GM19397 (cell line): ENCODE results near the gene AQP12A.
"Not testable (repeated sequence)": the region's sequence is repeated elsewhere in the genome, so short reads cannot be mapped to it uniquely, and the experiment has no call there.

Source experiments
- ATAC-seq: cut with Tn5 transposase; IDR thresholded peaks from one replicate; pipeline ENCODE4 v1.9.1; 2021; ENCODE audit warnings: mild to moderate bottlenecking, moderate library complexity; ENCODE audit not compliant: unreplicated experiment

AQP12A gene

DNA sequence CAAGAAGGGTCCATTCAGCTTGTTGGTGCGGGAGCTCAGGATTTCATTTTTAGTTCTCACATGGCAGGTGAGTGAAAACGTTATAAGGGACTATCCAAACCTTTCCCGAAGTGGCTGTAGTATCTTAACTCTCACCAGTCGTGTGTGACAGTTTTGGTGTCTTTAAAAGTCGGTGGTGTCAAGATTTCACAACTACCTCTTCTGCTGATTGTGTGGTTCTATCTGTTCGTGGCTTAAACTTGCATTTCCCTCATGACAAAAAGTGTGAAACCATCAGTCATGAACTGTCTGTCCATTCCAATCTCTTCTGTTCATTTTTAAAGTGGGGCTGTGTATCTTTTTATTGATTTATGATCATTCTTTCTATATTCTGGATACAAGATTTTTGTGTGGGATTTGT, 5.2 kb upstream of the AQP12A start:
- ATAC-seq: no peak

- no peak for ATAC-seq
Observed at GRCh38 chr2:240687045-240687740, 4.5 kb upstream of the AQP12A start.

- ATAC-seq: no peak
Observed at GRCh38 chr2:240687741-240688552, 3.7 kb upstream of the AQP12A start.

- no peak for ATAC-seq
Observed at GRCh38 chr2:240688553-240688919, 3.1 kb upstream of the AQP12A start.

DNA sequence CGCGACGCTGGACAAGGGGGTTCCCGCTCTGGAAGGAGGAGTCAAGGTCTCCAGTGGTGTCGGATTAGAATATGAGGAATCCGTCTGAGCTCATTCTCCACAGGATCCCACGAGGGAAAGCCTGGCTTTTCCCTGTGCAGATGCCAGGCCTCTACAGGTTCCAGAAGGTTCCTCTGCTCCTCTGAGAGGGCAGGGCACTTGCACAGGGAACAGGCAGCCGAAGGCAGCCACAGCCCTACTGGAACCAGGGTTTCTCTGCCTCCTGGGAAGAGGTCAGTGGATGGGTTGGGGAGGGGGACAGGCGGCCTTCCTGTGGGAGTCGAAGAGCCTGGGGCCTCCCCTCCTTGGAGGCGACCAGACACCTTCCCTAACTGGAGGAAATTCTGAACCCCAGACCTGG, 1.7 kb upstream of the AQP12A start:
- ATAC-seq: no peak

- not testable (repeated sequence) for ATAC-seq
Observed at GRCh38 chr2:240690421-240691074, 1.1 kb upstream of the AQP12A start.

GRCh38 chr2:240691075-240691427, 615 bp upstream of the AQP12A start:
- not testable (repeated sequence) for ATAC-seq

DNA sequence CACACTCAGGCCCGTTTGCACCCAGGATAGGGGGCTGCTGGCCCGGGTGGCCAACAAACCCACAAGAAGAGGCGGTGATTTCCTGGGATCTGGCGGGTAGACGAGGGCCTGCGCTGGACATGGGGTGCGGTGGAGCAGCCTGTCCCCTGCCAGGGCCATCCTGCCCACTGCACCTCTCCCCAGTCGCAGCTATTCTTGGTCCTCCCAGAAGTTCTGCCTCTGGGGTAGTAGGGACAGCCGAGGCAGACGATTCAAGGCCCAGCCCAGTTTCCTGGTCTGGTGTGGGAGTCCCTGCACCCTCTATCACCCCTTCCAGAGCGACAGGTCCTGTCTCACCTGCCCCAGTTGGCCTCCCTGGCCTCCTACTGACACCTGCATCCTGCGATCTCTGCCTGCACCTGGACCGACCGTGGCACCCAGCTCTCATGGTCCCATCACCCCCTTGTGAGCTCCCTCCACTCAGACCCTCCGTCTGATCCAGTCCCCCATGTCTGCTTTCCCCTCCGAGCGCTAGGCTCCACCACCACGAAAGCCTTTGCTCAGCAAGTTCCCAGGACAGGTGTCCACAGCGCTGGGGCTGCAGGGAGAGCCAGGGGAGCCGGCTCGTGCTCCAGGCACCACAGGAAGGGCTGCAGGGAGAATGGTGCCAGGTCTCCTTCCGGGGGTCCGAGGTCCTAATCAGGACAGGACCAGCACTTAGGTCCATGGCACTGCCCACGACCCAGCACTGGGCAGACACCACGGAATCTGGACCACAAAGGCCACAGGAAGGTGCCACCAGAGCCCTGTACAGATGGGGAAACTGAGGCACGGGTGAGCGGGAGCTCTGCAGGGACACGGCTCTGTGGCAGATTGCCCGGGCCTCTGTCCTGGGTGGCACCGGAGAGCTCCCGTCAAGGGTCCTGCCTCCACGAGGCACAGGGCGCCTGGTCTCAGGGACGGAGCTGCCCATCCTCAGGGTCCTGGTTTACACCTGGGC, 1.2 kb downstream of the AQP12A start:
- ATAC-seq: not testable (repeated sequence)

- ATAC-seq: not testable (repeated sequence)
Observed at GRCh38 chr2:240694304-240694703, 2.6 kb downstream of the AQP12A start.

GRCh38 chr2:240695593-240695992, 3.9 kb downstream of the AQP12A start:
- not testable (repeated sequence) for ATAC-seq

- not testable (repeated sequence) for ATAC-seq
Observed at GRCh38 chr2:240696469-240696868, 4.8 kb downstream of the AQP12A start.

DNA sequence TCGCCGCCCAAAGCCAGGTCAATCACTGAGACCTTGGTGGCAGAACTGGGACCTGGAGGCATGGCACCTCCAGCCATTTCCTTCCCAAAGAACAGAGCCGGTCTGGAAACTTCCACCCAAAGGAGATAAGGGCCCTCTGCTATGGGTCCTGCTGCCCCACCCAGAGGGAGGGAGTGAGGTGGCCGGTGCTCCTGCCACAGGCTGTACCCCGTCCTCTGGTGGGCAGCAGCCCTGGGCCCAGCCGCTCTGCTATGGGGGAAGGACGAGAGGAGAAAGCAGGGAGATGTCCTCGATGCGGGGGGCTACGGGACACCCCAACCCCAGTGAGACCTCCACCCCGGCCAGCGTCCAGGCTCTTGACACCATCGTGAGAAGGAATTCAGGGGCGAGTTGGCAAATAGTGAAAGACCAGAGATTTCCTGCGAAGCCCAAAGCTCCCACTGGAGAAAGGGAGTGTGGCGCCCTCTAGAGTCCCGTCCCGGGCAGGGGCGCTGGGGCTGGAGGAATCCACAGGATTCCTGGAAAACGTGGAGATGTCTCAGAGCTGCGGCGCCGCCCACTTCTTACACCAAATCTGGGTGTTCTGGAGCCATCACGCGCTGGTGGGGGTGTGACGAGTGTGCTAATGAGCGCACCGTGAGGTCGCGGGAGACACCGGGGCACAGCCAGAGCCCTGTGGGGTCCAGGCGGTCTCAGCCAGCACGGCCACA, 7.3 kb downstream of the AQP12A start:
- not testable (repeated sequence) for ATAC-seq

DNA sequence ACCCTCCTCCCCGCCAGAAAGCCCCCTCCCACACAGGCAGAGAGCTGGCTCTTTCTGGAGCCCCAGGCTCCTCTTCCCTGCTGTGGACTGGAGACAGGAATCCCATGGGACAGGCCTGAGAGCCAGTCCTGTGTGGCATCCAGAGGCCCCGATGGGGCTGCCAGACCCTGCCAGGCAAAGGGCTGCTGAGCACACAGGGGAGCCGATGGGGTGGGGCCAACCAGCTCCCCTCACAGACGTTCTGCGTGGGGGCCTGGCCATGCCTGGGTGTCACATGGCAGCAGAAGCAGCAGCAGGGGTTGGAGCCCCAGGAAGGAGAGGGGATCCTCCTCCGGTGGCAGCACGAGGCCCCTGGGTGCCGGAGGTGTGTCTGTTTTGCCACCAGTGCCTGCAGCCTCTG, 8.2 kb downstream of the AQP12A start:
- ATAC-seq: not testable (repeated sequence)

DNA sequence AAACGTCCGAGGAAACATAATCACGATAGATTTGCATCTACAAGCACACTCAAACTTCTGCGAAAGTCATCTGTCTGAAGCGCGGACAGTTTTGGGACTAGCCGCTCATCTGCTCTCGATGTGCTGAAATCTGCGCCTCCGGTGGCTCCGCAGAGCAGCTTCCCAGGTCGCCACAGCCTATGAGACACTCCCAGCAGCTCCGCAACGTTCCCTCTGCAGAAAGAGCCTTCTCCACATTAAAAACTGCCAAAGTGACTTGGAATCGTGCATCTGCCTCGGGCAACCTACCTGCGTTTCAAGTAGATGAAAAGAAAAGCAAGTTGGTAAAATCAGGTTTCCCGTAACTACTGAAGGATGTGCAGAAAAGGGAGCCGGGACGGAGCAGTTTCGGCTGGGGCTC, 8.9 kb downstream of the AQP12A start:
- not testable (repeated sequence) for ATAC-seq

DNA sequence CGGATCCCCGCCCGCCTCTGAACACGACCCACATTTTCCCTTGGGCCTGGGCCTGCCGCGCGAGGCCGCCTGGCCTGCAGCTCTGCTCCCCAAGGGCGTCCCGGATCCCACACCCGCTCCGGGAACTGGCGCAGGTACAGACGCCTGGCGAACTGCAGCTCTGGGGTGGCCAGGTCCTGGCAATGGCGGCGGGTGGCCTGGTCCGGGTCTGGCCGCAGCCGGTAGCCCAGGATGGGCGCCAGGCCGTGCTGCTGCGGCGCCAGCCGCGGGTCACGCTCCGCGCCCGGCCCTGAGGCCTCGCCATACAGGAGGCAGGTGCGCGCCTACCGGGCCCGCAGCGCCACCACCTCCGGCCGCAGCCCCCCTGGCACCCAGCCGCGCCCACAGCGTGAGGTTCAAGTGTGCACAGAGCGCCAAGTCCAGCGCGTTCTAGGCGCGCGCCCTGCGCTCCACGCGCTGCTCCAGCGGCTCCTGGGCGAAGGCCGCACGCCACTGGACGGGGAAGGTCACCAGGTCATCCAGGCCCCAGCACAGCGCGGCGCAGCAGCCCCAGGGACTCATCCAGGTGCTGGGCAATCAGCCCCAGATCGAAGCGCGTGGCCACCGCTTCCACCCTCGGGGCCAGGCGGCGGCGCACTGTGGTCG, 9.5 kb downstream of the AQP12A start:
- no peak for ATAC-seq

GRCh38 chr2:240701736-240702639, 10.3 kb downstream of the AQP12A start:
- ATAC-seq: no peak

- no peak for ATAC-seq
Observed at GRCh38 chr2:240702640-240703011, 11.0 kb downstream of the AQP12A start.
